Ascending aorta (tissue), 2 donors: ENCODE data around the gene RXRA. TPM values are rescaled to one million over a fixed set of nuclear protein-coding genes. Genes with fewer than 3 reads are reported as not detected.

Source experiments
- DNase-seq, 2 donors: peaks; one replicate each; pipeline ENCODE4 v3.0.0-alpha.2; 2019; ENCODE audit warnings: low spot score in 2 of 2
- H3K27ac ChIP-seq, 2 donors: fragments of 200-600 bp; sonication (generic); one replicate each; pipeline ENCODE4 v1.5.1; 2016 to 2017; ENCODE audit warnings: mild to moderate bottlenecking in 1 of 2
- H3K27me3 ChIP-seq: fragments of 200-600 bp; sonication (generic); one replicate; pipeline ENCODE4 v1.5.1; 2017
- H3K36me3 ChIP-seq, 2 donors: fragments of 200-600 bp; sonication (generic); one replicate each; pipeline ENCODE4 v1.5.1; 2016
- H3K4me1 ChIP-seq, 2 donors: fragments of 200-600 bp; sonication (generic); one replicate each; pipeline ENCODE4 v1.5.1; 2016 to 2017; ENCODE audit warnings: mild to moderate bottlenecking in 1 of 2
- H3K4me3 ChIP-seq, 2 donors: fragments of 200-600 bp; sonication (generic); one replicate each; pipeline ENCODE4 v1.5.1; 2016 to 2017; ENCODE audit warnings: mild to moderate bottlenecking in 1 of 2
- H3K9me3 ChIP-seq, 2 donors: fragments of 200-600 bp; sonication (generic); one replicate each; pipeline ENCODE4 v1.5.1; 2016
- intact Hi-C: fragments of 100-400 bp; cut with DNase I; formaldehyde crosslinking; loops from one replicate; pipeline ENCODE4 v1.15.1; 2023
- total RNA-seq: library from RNA; depleted of rRNA; stranded (reverse); fragments of >200 nt; gene quantifications from one replicate; pipeline ENCODE4 v1.1.0, GENCODE V29; 2016
- TF ChIP-seq, protein P1 (sequence below), 3 experiments: fragments of 200-600 bp in 2 of 3; fragments of 450-650 bp in 1 of 3; sonication (generic) in 2 of 3; IDR thresholded peaks; one replicate each; pipeline ENCODE4 v1.5.1; 2016 to 2019; ENCODE audit warnings: antibody characterized with exemption in 3 of 3, mild to moderate bottlenecking in 1 of 3, moderate library complexity in 1 of 3

Gene RXRA
- total RNA-seq, 1 donor from 2014 or later, result 64.1 TPM

DNA sequence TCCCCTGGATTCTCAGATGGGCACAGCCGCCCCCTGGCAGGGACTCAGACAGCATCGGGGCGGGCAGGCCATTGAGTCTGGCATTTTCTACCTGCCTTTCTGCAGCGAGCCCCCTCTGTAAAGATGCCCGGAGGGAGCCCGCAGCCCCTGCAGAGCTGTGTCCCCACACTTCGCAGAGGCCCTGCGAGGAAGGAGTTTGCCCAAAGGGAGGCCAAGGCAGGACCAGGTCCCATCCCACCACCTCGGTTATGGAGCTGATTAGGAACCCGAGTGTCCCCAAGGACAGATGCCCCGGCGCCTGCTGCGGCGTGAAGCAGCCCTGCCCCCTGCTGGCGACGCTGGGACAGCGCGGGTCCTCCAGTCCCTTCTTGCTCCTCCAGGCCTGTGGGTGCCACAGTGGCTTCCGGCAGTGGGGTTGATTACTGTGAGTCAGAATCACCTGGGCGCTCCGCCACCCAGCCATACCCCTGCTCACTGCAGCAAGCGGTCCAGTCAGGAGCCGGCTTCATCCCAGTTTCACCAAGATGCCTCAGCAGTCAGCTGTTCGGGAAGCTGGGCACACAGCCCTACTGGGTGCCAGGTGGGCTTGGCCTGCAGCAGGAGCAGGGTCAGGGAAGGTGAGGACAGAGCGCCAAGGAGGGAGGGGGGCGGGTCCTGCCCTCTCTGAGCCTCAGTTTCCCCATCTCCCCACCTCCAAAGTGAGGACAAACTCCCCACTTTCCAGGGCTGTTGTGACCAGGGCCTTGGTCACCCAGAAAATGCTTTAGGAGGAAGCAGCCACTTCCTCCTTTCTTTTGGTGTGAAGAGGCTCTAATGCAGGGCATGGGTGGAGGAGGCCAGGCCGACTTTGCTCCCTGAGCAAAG is 117.2 kb downstream of the RXRA start:
- Histone ChIP-seq H3K27me3 (no peaks in the 10 kb centered on the region), H3K27ac (no peak overlapping the region), H3K36me3 (peaks cover 0 to 5% of the 10 kb centered on the region in 2 donors), H3K9me3 (no peaks in the 10 kb centered on the region), H3K4me1 (peaks cover 4 to 17% of the 10 kb centered on the region in 2 donors), H3K4me3 (no peak overlapping the region)
- intact Hi-C loops, result loop anchor here (1.0 to 5.0 kb wide), 4 partner anchors 66 to 375 kb away; partner anchors contain the start of gene BRD3
- DNase-seq, result peak; percentile 73 to 95
- TF ChIP-seq, protein P1, sequence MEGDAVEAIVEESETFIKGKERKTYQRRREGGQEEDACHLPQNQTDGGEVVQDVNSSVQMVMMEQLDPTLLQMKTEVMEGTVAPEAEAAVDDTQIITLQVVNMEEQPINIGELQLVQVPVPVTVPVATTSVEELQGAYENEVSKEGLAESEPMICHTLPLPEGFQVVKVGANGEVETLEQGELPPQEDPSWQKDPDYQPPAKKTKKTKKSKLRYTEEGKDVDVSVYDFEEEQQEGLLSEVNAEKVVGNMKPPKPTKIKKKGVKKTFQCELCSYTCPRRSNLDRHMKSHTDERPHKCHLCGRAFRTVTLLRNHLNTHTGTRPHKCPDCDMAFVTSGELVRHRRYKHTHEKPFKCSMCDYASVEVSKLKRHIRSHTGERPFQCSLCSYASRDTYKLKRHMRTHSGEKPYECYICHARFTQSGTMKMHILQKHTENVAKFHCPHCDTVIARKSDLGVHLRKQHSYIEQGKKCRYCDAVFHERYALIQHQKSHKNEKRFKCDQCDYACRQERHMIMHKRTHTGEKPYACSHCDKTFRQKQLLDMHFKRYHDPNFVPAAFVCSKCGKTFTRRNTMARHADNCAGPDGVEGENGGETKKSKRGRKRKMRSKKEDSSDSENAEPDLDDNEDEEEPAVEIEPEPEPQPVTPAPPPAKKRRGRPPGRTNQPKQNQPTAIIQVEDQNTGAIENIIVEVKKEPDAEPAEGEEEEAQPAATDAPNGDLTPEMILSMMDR (IDR thresholded peaks at IDR 0.05), result peak; percentile 97 to 99 (median 98)

DNA sequence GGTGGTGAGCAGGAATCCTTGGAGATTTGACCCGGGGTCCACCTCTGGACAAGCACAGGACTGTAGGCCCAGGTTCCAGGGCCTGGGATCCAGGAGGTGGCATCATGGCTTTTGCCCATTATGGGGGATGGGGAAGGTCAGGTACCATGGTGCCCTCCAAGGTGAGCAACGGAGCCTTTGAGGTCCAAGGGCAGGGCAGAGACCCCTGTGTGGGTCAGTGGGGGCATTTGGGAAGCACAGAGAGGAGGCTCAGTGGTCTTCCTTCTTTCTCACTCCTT is 117.7 kb downstream of the RXRA start:
- TF ChIP-seq, protein P1 (IDR thresholded peaks at IDR 0.05), result no peak
- H3K4me1 ChIP-seq, result peaks cover 4 to 17% of the 10 kb centered on the region in 2 donors

GRCh38 chr9:134445000-134445399 is 118.7 kb downstream of the RXRA start:
- Histone ChIP-seq H3K27me3 (no peaks in the 10 kb centered on the region), H3K27ac (no peak overlapping the region), H3K9me3 (peaks cover 0 to 8% of the 10 kb centered on the region in 2 donors), H3K4me1 (peaks cover 4 to 17% of the 10 kb centered on the region in 2 donors), H3K4me3 (no peak overlapping the region), H3K36me3 (no peaks in the 10 kb centered on the region)
- no peak for DNase-seq
- intact Hi-C loops, result loop anchor here (5.0 kb wide), 2 partner anchors 42 to 68 kb away; no protein-coding TSS in a partner anchor
- TF ChIP-seq, protein P1 (IDR thresholded peaks at IDR 0.05), result no peak

More for the DNA sequence above, 117.7 kb downstream of the RXRA start:
- Histone ChIP-seq H3K4me3 (no peak overlapping the region), H3K9me3 (peaks cover 0 to 4% of the 10 kb centered on the region in 2 donors), H3K27me3 (no peaks in the 10 kb centered on the region), H3K27ac (no peak overlapping the region), H3K36me3 (peaks cover 0 to 5% of the 10 kb centered on the region in 2 donors)
- intact Hi-C loops, result loop anchor here (5.0 kb wide), 1 partner anchor 67 kb away; no protein-coding TSS in a partner anchor
- no peak for DNase-seq

- DNase-seq, result peak; percentile 67 to 95
- H3K4me1 ChIP-seq, result no peaks in the 10 kb centered on the region
- no peaks in the 10 kb centered on the region for H3K27me3 ChIP-seq
- H3K36me3 ChIP-seq, result no peaks in the 10 kb centered on the region
- H3K9me3 ChIP-seq, result peaks cover 0 to 8% of the 10 kb centered on the region in 2 donors
- intact Hi-C loops, result loop anchor here (1.0 to 5.0 kb wide), 3 partner anchors 38 to 290 kb away; no protein-coding TSS in a partner anchor
- TF ChIP-seq, protein P1 (IDR thresholded peaks at IDR 0.05), result peak; percentile 86 to 94 (median 86)
- no peak overlapping the region for H3K27ac ChIP-seq
- H3K4me3 ChIP-seq, result no peak overlapping the region
Observed at GRCh38 chr9:134449180-134449916, 123.1 kb downstream of the RXRA start.

- H3K27ac ChIP-seq, result no peak overlapping the region
- no peaks in the 10 kb centered on the region for H3K27me3 ChIP-seq
- no peak overlapping the region for H3K4me3 ChIP-seq
- intact Hi-C loops, result no loop called here
- no peak for DNase-seq
- no peaks in the 10 kb centered on the region for H3K36me3 ChIP-seq
- peaks cover 2 to 17% of the 10 kb centered on the region in 2 donors for H3K4me1 ChIP-seq
- H3K9me3 ChIP-seq, result peaks cover 0 to 8% of the 10 kb centered on the region in 2 donors
- TF ChIP-seq, protein P1 (IDR thresholded peaks at IDR 0.05), result no peak
Observed at GRCh38 chr9:134451700-134452458, 125.6 kb downstream of the RXRA start.
